ENCODE measurements around the gene TULP4. TPM values are rescaled to one million over a fixed set of nuclear protein-coding genes. Genes with fewer than 3 reads are reported as not detected.

Gene TULP4
- total and polyA plus RNA-seq, 2 of the 8 experiments (the other 6 are each of a cell fraction or from before 2014, with no cell fraction given), result 7.7 to 51.6 TPM

GRCh38 chr6:158536891-158537798 lies 224.9 kb downstream of the TULP4 start:
- H3K4me1 ChIP-seq (replicated peaks in 1 of 4; ENCODE audit: control insufficient read depth in 3 of 4, insufficient read depth in 4 of 4, low read length in 3 of 4), result peaks cover 2 to 3% (median 2%) of the 10 kb centered on the region in 4 experiments; a peak in 2 of 7 replicates
- H4K5ac ChIP-seq (ENCODE audit: insufficient read length, low read depth, low read length), result peak overlapping the region; percentile 36
- ChIA-PET CTCF (ENCODE audit: partially characterized antibody) (interaction anchor here (0.6 to 4.1 kb wide), 8 partner anchors 10 to 323 kb away, joined by 3 to 16 read pairs (median 4); no protein-coding TSS in a partner anchor), POLR2A (ENCODE audit: partially characterized antibody) (interaction anchor here (0.7 to 2.5 kb wide), 10 partner anchors 8 to 323 kb away, joined by 3 to 11 read pairs (median 4); no protein-coding TSS in a partner anchor)
- H3K9me3 ChIP-seq (ENCODE audit: insufficient read depth in 2 of 2, low read depth in 1 of 2, low read length in 1 of 2), result no peaks in the 10 kb centered on the region
- H4K20me1 ChIP-seq (replicated peaks in 1 of 2; ENCODE audit: control insufficient read depth in 1 of 2, insufficient read depth in 2 of 2, low read length in 2 of 2), result no peaks in the 10 kb centered on the region
- H3K79me1 ChIP-seq (ENCODE audit: low read depth, low read length), result no peaks in the 10 kb centered on the region
- H2BK12ac ChIP-seq (ENCODE audit: low read depth, low read length), result no peak overlapping the region
- H3K4me2 ChIP-seq (ENCODE audit: insufficient read depth in 1 of 2, low read depth in 2 of 2, low read length in 2 of 2), result peak overlapping the region; percentile 86 to 89
- peaks cover 2% of the 10 kb centered on the region; the same call in 1 of the 2 replicates for H3K23me2 ChIP-seq (ENCODE audit: low read depth, low read length)
- no peak overlapping the region for H2BK120ac ChIP-seq (replicated peaks; ENCODE audit: low read depth, low read length)
- H2BK15ac ChIP-seq (ENCODE audit: low read length), result no peak overlapping the region
- no peak overlapping the region for H3K23ac ChIP-seq (ENCODE audit: insufficient read length)
- H4K91ac ChIP-seq (replicated peaks; ENCODE audit: insufficient read length, low read length), result no peak overlapping the region
- no peaks in the 10 kb centered on the region for H3K36me3 ChIP-seq (ENCODE audit: control insufficient read depth in 2 of 4, insufficient read depth in 4 of 4, low read length in 3 of 4)
- H2AFZ ChIP-seq (ENCODE audit: low read length), result peak overlapping the region; percentile 57; the same call in 1 of the 2 replicates
- no peak overlapping the region; the same call in 1 of the 2 replicates for H3K27ac ChIP-seq (ENCODE audit: low read depth, low read length)
- peak overlapping the region; percentile 85; the same call in 1 of the 2 replicates for H4K8ac ChIP-seq (ENCODE audit: extremely low read depth, insufficient read depth, low read length)
- no peak overlapping the region for H3K4ac ChIP-seq (replicated peaks; ENCODE audit: insufficient read length, low read depth, low read length)
- no peak overlapping the region for H2BK20ac ChIP-seq (ENCODE audit: low read length)
- H3K18ac ChIP-seq (ENCODE audit: extremely low read depth, low read length), result peak overlapping the region; percentile 48
- no peak overlapping the region for H2AK5ac ChIP-seq (ENCODE audit: low read depth, low read length)
- no peaks in the 10 kb centered on the region for H3K79me2 ChIP-seq (ENCODE audit: control insufficient read depth in 1 of 2, insufficient read depth in 2 of 2, low read length in 2 of 2)
- DNase-seq (ENCODE audit: low read depth in 1 of 2, low spot score in 2 of 2) (peak in 1 of 2 experiments; percentile 88), FAIRE-seq (no peak)
- peaks cover 0 to 3% (median 1%) of the 10 kb centered on the region in 4 experiments; a peak in 3 of 7 replicates for H3K27me3 ChIP-seq (replicated peaks in 1 of 4; ENCODE audit: control insufficient read depth in 3 of 4, extremely low read depth in 1 of 4, insufficient read depth in 3 of 4, low read length in 3 of 4)
- H3K56ac ChIP-seq (replicated peaks; ENCODE audit: insufficient read length, low read depth, low read length), result peak overlapping the region; percentile 63
- H3K4me3 ChIP-seq (ENCODE audit: extremely low read depth in 1 of 4, insufficient read depth in 2 of 4, low read depth in 3 of 4, low read length in 4 of 4), result peak overlapping the region; percentile 77 to 96 (median 80)
- H3K9ac ChIP-seq (replicated peaks in 1 of 4; ENCODE audit: extremely low read depth in 1 of 4, low read depth in 3 of 4, low read length in 3 of 4), result peak overlapping the region; percentile 45 to 81 (median 59)
- H2BK5ac ChIP-seq (ENCODE audit: low read depth, low read length), result 0 out of 2 replicates have a peak overlapping the region, but pooled peaks have one; percentile 81
- 7% methylated on average over 40 of the region's 94 CpGs; no CpG with 5 or more reads in 1 of the 2 experiments for WGBS, 2 experiments (ENCODE audit: extremely low coverage in 1 of 2, insufficient coverage in 1 of 2, insufficient read length in 1 of 2, insufficient replicate concordance in 2 of 2, low coverage in 1 of 2, low lambda C conversion rate in 2 of 2, missing lambda C conversion rate in 1 of 2)
- H3K14ac ChIP-seq (ENCODE audit: insufficient read length), result no peak overlapping the region
- TF ChIP-seq NRF1 (IDR thresholded peaks at IDR 0.05; ENCODE audit: low read depth, low read length), result no peak
- TF ChIP-seq SIRT6 (IDR thresholded peaks at IDR 0.05; ENCODE audit: low read length), result no peak
- TF ChIP-seq POLR2AphosphoS5 (IDR thresholded peaks at IDR 0.05; ENCODE audit: low read depth, low read length), result peak; percentile 36; the same call in 1 of the 2 replicates
- no peak for TF ChIP-seq BRCA1 (IDR thresholded peaks at IDR 0.05; ENCODE audit: low read depth, low read length)
- no peak for TF ChIP-seq SP1 (IDR thresholded peaks at IDR 0.05; ENCODE audit: low read depth, low read length)
- no peak for TF ChIP-seq RAD21 (IDR thresholded peaks at IDR 0.05 in 1 of 2, conservative IDR thresholded peaks at IDR 0.05 in 1 of 2; ENCODE audit: low read depth in 2 of 2, low read length in 2 of 2)
